22Rv1 (cell line): Measurements from ENCODE around the gene KRT84.

ENCODE experiments used
- H3K27ac ChIP-seq: fragments of 450-650 bp; 2 replicates; pipeline ENCODE4 v1.5.1; 2017
- ZFX ChIP-seq: fragments of 450-650 bp; IDR thresholded peaks from 2 replicates; pipeline ENCODE4 v1.6.1; 2017; ENCODE audit warnings: antibody characterized with exemption, borderline replicate concordance
- TF ChIP-seq, protein P1 (sequence below): fragments of 450-650 bp; IDR thresholded peaks from 2 replicates; pipeline ENCODE4 v1.5.1; 2017; ENCODE audit warnings: mild to moderate bottlenecking

Gene KRT84

DNA sequence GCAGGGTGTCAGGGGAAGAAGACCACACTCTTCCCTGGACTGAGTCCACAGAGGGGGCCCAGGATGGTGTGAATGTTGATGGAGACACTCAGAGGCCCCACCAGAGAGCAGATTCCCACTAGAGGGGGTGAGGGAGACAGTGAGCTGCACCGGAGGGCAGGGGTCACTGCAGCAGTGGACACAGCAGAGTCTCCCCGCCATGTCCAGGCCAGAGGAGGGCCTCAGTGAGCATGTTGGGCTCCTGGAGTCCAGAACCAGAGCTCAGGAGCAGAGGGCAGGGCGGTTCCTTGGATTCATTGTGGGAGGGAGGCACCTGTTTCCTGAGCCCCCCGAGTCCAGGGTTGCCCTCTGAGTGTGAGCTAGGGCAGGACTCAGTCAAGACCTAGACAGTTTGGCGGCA, 22.5 kb upstream of the KRT84 start:
- H3K27ac ChIP-seq = no peak overlapping the region
- TF ChIP-seq ZFX = no peak
- TF ChIP-seq, protein P1, sequence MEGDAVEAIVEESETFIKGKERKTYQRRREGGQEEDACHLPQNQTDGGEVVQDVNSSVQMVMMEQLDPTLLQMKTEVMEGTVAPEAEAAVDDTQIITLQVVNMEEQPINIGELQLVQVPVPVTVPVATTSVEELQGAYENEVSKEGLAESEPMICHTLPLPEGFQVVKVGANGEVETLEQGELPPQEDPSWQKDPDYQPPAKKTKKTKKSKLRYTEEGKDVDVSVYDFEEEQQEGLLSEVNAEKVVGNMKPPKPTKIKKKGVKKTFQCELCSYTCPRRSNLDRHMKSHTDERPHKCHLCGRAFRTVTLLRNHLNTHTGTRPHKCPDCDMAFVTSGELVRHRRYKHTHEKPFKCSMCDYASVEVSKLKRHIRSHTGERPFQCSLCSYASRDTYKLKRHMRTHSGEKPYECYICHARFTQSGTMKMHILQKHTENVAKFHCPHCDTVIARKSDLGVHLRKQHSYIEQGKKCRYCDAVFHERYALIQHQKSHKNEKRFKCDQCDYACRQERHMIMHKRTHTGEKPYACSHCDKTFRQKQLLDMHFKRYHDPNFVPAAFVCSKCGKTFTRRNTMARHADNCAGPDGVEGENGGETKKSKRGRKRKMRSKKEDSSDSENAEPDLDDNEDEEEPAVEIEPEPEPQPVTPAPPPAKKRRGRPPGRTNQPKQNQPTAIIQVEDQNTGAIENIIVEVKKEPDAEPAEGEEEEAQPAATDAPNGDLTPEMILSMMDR = no peak

DNA sequence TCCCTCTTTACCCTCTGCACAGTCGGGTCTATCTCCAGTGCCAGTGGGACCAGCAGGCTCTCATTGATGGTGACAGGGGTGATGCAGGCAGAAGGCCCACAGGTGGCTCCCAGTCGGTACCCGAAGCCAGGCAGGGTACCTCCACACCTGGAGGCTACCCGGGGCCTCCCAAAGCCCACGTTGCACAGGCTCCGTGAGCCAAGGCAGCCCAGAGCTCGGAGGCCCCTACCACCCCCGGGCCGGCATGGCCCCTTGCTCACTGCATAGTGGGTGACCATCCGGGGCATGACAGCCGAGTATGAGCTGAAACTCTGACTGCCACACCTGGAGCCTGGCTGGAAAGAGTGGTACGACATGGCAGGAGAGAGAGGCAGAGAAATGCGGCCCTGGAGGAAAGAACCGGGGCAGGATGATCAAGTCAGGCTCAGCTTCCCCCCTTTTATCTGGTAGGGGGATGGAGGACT, 20.5 kb upstream of the KRT84 start, which contains the start of gene KRT82:
KRT82 (minus strand) TSS at position 414 of the 464 bp plus-strand sequence; CDS start at position 356, 58 bp downstream.
- TF ChIP-seq, protein P1 = no peak
- TF ChIP-seq ZFX = no peak

DNA sequence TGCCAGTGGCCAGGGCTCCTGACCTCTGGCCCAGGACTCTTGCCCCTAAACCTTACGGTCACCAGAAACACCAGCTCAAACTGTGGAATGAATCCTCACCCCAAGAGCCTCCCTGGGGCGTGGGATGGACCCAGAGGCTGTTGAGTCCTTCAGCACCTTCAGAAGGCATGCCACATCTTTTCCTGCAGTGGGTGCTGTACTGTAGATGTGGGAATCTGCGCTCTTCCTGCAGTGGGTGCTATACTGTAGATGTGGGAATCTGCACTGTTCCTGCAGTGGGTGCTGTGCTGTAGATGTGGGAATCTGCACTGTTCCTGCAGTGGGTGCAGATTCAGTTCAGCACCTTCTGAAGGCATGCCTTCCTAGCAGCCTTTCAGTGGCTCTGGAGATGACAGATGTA, 19.5 kb upstream of the KRT84 start:
- no peak for TF ChIP-seq ZFX
- TF ChIP-seq, protein P1 = no peak

More for the DNA sequence above, 20.5 kb upstream of the KRT84 start, which contains the start of gene KRT82:
- H3K27ac ChIP-seq = no peak within 1 kb of the TSS

DNA sequence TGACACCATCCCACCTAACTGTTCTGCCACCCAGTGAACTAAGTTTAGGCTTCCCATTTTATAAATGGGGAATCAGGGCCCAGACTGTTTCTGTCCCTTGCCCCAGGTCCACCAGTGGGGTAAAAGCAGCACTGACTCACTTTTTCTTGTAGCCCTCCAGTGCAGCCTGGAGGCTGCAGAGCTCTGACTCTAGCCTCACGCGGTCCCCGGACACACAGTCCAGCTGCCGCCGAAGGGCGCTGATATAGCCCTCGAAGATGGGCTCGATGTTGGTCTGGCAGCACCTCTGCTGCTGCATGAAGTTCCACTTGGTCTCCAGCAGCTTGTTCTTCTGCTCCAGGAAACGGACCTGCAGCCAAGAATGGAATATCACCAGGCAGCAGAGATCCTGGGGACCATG, 18.1 kb upstream of the KRT84 start:
- H3K27ac ChIP-seq = no peak overlapping the region
- no peak for TF ChIP-seq ZFX
- TF ChIP-seq, protein P1 = no peak

More for the DNA sequence above, 19.5 kb upstream of the KRT84 start:
- H3K27ac ChIP-seq = no peak overlapping the region

DNA sequence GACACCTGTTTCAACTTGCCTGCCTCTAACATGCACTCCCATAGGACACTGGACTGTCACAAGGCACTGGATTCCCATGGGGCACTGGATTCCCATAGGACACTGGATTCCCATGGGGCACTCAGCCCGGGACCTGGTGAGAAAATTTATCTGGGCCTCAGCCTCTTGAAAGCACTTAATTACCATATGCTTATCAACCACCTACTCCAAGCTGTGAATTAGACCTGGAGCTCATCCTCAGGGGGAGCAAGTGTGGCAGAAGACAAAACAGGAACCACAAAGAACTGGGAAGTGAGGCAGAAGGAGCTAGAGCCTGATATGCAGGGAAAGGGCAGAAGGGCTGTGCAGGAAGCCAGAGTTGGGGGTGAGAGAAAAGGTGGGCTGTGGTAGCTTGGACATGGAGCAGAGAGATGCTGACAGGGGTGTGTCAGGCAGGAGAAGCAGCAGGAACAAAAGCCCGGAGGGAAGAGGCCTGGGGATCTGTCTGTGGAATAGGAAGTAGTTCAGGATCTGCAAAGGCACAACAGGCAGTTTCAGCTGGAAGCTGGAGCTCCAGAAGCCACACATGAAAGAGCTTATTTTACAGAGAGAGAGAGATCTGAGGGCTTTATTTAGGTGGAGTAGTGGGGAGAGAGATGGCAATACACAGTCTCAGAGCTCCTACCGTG, 17.6 kb upstream of the KRT84 start:
- H3K27ac ChIP-seq = no peak overlapping the region
- TF ChIP-seq, protein P1 = no peak
- no peak for TF ChIP-seq ZFX

DNA sequence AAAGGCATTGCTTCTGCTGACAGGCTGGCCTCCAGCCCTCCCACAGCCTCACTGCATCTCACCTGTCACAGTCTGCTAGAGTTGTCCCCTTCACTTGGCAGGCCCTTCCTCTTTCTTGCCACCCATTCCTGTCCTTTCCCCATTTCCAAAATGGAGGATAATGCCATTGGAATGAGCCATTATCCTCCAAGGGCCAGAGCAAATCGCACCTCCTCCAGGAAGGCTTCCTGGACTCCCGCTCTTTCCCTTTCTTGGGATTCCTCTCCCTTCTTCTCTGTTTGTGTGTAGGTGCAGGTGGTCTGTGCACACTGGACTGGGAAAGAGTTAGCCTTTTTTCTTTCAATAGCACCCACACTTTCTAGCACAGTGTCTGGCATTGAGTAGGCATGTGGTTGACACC, 16.9 kb upstream of the KRT84 start:
- no peak overlapping the region for H3K27ac ChIP-seq
- no peak for TF ChIP-seq ZFX
- TF ChIP-seq, protein P1 = no peak

DNA sequence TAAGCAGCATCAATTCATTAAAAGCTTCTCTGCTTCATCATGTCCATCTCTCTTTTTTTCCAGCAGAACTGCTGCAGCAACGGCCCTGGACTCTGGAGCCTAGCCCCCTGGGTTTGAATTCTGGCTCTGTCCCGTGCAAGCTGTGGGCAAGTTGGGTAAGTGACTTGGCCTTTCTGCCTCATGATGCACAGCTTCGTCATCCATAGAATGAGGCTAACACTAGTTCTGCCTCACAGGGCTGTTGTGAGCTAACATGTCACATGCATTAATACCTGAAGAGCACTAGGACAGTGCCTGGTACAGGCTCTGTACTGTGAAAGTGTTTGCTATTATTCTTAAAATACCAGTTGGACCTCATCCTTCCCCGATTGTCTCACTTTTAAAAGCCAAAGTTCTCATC, 16.5 kb upstream of the KRT84 start:
- no peak overlapping the region for H3K27ac ChIP-seq
- no peak for TF ChIP-seq ZFX
- TF ChIP-seq, protein P1 = no peak
